GM19351 (cell line): ENCODE measurements around the gene ABHD12.

Experiments
- ATAC-seq: cut with Tn5 transposase; IDR thresholded peaks from one replicate; pipeline ENCODE4 v1.9.1; 2021; ENCODE audit warnings: mild to moderate bottlenecking, moderate library complexity; ENCODE audit not compliant: unreplicated experiment

Gene ABHD12

GRCh38 chr20:25293507-25293906 lies 97.1 kb downstream of the ABHD12 start:
- no peak for ATAC-seq

GRCh38 chr20:25292176-25292891 lies 98.3 kb downstream of the ABHD12 start:
- ATAC-seq: no peak

GRCh38 chr20:25291432-25292133 lies 99.1 kb downstream of the ABHD12 start:
- no peak for ATAC-seq

GRCh38 chr20:25290646-25291431 lies 99.8 kb downstream of the ABHD12 start:
- ATAC-seq: no peak

- ATAC-seq: no peak
These were observed 100.6 kb downstream of the ABHD12 start for GRCh38 chr20:25289886-25290597.

- peak; percentile 99 for ATAC-seq
These were observed 102.1 kb downstream of the ABHD12 start for GRCh38 chr20:25288291-25289181.

GRCh38 chr20:25287631-25288290 lies 102.9 kb downstream of the ABHD12 start:
- ATAC-seq: no peak

- ATAC-seq: no peak
These were observed 103.7 kb downstream of the ABHD12 start for GRCh38 chr20:25286917-25287316.

- ATAC-seq: no peak
These were observed 104.5 kb downstream of the ABHD12 start for GRCh38 chr20:25285856-25286798.

GRCh38 chr20:25285091-25285647 lies 105.5 kb downstream of the ABHD12 start:
- ATAC-seq: no peak

- ATAC-seq: no peak
These were observed 106.5 kb downstream of the ABHD12 start for GRCh38 chr20:25284131-25284601.

- ATAC-seq: no peak
These were observed 107.2 kb downstream of the ABHD12 start for GRCh38 chr20:25283221-25283951.

- ATAC-seq: no peak
These were observed 107.8 kb downstream of the ABHD12 start for GRCh38 chr20:25282796-25283195.

GRCh38 chr20:25282034-25282781 lies 108.4 kb downstream of the ABHD12 start:
- ATAC-seq: peak; percentile 29

- peak; percentile 73 for ATAC-seq
These were observed 109.1 kb downstream of the ABHD12 start for GRCh38 chr20:25281541-25281991.
